Tibial nerve (tissue), 4 donors: ENCODE measurements around the gene TPRKB. TPM values are rescaled to one million over a fixed set of nuclear protein-coding genes. Genes with fewer than 3 reads are reported as not detected.
"Not testable (repeated sequence)": the region's sequence is repeated elsewhere in the genome, so short reads cannot be mapped to it uniquely, and the experiment has no call there.

Source experiments
- DNase-seq, 2 donors: peaks; one replicate each; pipeline ENCODE4 v3.0.0-alpha.2; 2019; ENCODE audit warnings: low spot score in 2 of 2
- H3K27ac ChIP-seq, 4 donors: fragments of 200-600 bp; sonication (generic) in 3 of 4; one replicate each; pipeline ENCODE4 v1.5.1; 2017 to 2019; ENCODE audit warnings: mild to moderate bottlenecking in 1 of 4
- H3K27me3 ChIP-seq, 2 donors: fragments of 200-600 bp; sonication (generic) in 1 of 2; one replicate each; pipeline versions ENCODE4 v1.5.1 to v1.6.0; 2017 to 2019
- H3K36me3 ChIP-seq, 3 donors: fragments of 200-600 bp; sonication (generic); one replicate each; pipeline ENCODE4 v1.5.1; 2018 to 2019
- H3K4me1 ChIP-seq, 4 donors: fragments of 200-600 bp; sonication (generic) in 3 of 4; one replicate each; pipeline ENCODE4 v1.5.1; 2017 to 2019
- H3K4me3 ChIP-seq, 4 donors: fragments of 200-600 bp; sonication (generic) in 3 of 4; one replicate each; pipeline ENCODE4 v1.5.1; 2017 to 2019; ENCODE audit warnings: mild to moderate bottlenecking in 1 of 4, moderate library complexity in 1 of 4
- H3K9me3 ChIP-seq, 4 donors: fragments of 200-600 bp; sonication (generic) in 3 of 4; one replicate each; pipeline ENCODE4 v1.5.1; 2017 to 2019
- CTCF ChIP-seq, 5 experiments: fragments of 200-600 bp in 3 of 5; fragments of 450-650 bp in 2 of 5; sonication (generic) in 3 of 5; IDR thresholded peaks; one replicate each; pipeline ENCODE4 v1.5.1; 2016 to 2019; ENCODE audit warnings: antibody characterized with exemption in 5 of 5, mild to moderate bottlenecking in 3 of 5, moderate library complexity in 2 of 5
- EP300 ChIP-seq, 2 donors: sonication (generic); formaldehyde crosslinking; IDR thresholded peaks; one replicate each; pipeline ENCODE4 v1.6.1; 2017; ENCODE audit warnings: antibody characterized with exemption in 2 of 2, mild to moderate bottlenecking in 1 of 2
- POLR2A ChIP-seq, 2 donors: fragments of 450-650 bp; IDR thresholded peaks; one replicate each; pipeline ENCODE4 v1.6.1; 2017; ENCODE audit warnings: antibody characterized with exemption in 2 of 2, mild to moderate bottlenecking in 2 of 2, moderate library complexity in 2 of 2
- WGBS, 2 donors: methylation state at CpG; one replicate each; pipeline ENCODE4 v1.1.5; 2018; 5-methylcytosine and 5-hydroxymethylcytosine counted together
- total RNA-seq, 4 donors: library from RNA; depleted of rRNA; stranded (reverse); fragments of >200 nt; gene quantifications; one replicate each; pipeline ENCODE4 v1.1.0, GENCODE V29; 2016

TPRKB gene
- total RNA-seq, 4 donors from 2014 or later, result 6.7 to 23.7 (median 16.6) TPM

- Histone ChIP-seq H3K36me3 (no peaks in the 10 kb centered on the region), H3K27me3 (no peaks in the 10 kb centered on the region), H3K27ac (no peak overlapping the region), H3K4me1 (no peaks in the 10 kb centered on the region), H3K9me3 (no peaks in the 10 kb centered on the region), H3K4me3 (no peak overlapping the region)
- WGBS, 2 donors, result 59 to 66% methylated on average over 5 of the region's 5 CpGs
- TF ChIP-seq CTCF (IDR thresholded peaks at IDR 0.05), result no peak
- no peak for TF ChIP-seq EP300 (IDR thresholded peaks at IDR 0.05)
- no peak for TF ChIP-seq POLR2A (IDR thresholded peaks at IDR 0.05)
- DNase-seq, result no peak
Measured at GRCh38 chr2:73707058-73707457, 30.1 kb downstream of the TPRKB start.

GRCh38 chr2:73705091-73705490 is 32.1 kb downstream of the TPRKB start:
- H3K4me3 ChIP-seq, result no peak overlapping the region
- 90 to 92% methylated on average over 7 of the region's 7 CpGs for WGBS, 2 donors
- TF ChIP-seq CTCF (IDR thresholded peaks at IDR 0.05) (no peak), EP300 (IDR thresholded peaks at IDR 0.05) (no peak), POLR2A (IDR thresholded peaks at IDR 0.05) (no peak)
- no peak for DNase-seq
- H3K9me3 ChIP-seq, result no peaks in the 10 kb centered on the region
- peaks cover 0 to 9% (median 0%) of the 10 kb centered on the region in 4 donors for H3K4me1 ChIP-seq
- H3K27me3 ChIP-seq, result no peaks in the 10 kb centered on the region
- H3K27ac ChIP-seq, result no peak overlapping the region
- H3K36me3 ChIP-seq, result no peaks in the 10 kb centered on the region

GRCh38 chr2:73704285-73704684 is 32.9 kb downstream of the TPRKB start:
- H3K36me3 ChIP-seq, result no peaks in the 10 kb centered on the region
- no peak for DNase-seq
- H3K4me1 ChIP-seq, result peaks cover 0 to 12% (median 0%) of the 10 kb centered on the region in 4 donors
- H3K27me3 ChIP-seq, result no peaks in the 10 kb centered on the region
- no peaks in the 10 kb centered on the region for H3K9me3 ChIP-seq
- no peak overlapping the region for H3K27ac ChIP-seq
- WGBS, 2 donors, result 74 to 76% methylated on average over 6 of the region's 6 CpGs
- no peak overlapping the region for H3K4me3 ChIP-seq
- TF ChIP-seq POLR2A (IDR thresholded peaks at IDR 0.05) (no peak), EP300 (IDR thresholded peaks at IDR 0.05) (no peak), CTCF (IDR thresholded peaks at IDR 0.05) (no peak)

GRCh38 chr2:73703675-73704074 is 33.5 kb downstream of the TPRKB start:
- WGBS, 2 donors, result 73 to 86% methylated on average over 2 to 5 of the region's 5 CpGs
- Histone ChIP-seq H3K4me3 (no peak overlapping the region), H3K36me3 (no peaks in the 10 kb centered on the region), H3K27me3 (no peaks in the 10 kb centered on the region), H3K9me3 (no peaks in the 10 kb centered on the region), H3K27ac (no peak overlapping the region), H3K4me1 (peaks cover 0 to 12% (median 0%) of the 10 kb centered on the region in 4 donors)
- TF ChIP-seq EP300 (IDR thresholded peaks at IDR 0.05), result no peak
- no peak for TF ChIP-seq CTCF (IDR thresholded peaks at IDR 0.05)
- no peak for TF ChIP-seq POLR2A (IDR thresholded peaks at IDR 0.05)
- DNase-seq, result no peak

DNA sequence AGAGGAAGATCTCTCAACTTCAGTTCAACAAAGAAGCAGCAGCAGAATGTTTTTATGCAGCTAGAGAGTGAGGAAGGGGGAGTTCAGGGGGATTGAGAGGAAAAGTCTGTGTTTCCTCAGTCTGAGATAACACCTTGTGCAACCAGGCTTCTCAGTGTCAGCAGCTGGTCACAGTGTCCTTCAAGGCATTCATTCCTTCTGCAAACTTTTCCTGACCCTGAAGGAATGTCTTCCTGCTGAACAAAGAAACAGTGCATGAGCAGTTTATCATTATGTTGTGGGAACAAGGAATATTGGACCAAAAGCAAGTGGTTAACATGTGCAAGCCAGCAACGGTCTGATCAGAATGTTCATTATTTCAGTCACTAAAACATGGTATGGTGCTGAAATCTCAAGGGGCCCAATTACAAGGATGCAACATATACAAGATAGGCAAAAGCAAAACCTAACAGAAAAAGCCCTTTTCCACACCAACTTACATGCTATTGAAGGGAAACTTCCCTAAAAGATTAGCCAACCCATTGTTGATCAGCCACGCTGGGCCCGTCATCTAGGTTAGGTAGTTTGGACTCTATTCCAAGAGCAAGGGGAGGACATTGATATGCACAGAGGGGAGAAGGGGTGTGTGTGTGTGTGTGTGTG is 34.2 kb downstream of the TPRKB start:
- not testable (repeated sequence) for H3K4me3 ChIP-seq, H3K9me3 ChIP-seq, H3K36me3 ChIP-seq, DNase-seq, H3K27ac ChIP-seq, H3K27me3 ChIP-seq
- WGBS, 2 donors, result 57 to 59% methylated on average over 3 of the region's 3 CpGs
- H3K4me1 ChIP-seq, result peaks cover 0 to 12% (median 0%) of the 10 kb centered on the region in 4 donors
